ENCODE data around the gene NR2C1. TPM values are rescaled to one million over a fixed set of nuclear protein-coding genes. Genes with fewer than 3 reads are reported as not detected.
A peak's percentile ranks its signal among the peaks of the same experiment; 100 is the strongest.

The NR2C1 gene
- total RNA-seq, 1 experiment from 2014 or later, result 42.1 TPM

GRCh38 chr12:94983321-94983720 lies 90.1 kb downstream of the NR2C1 start:
- no peak overlapping the region for H3K27ac ChIP-seq (ENCODE audit: low read depth, low read length, poor library complexity, severe bottlenecking)
- H3K9me3 ChIP-seq (ENCODE audit: low read depth, low read length, poor library complexity, severe bottlenecking), result no peaks in the 10 kb centered on the region
- TF ChIP-seq CTCF (conservative IDR thresholded peaks at IDR 0.05; ENCODE audit: low read depth, low read length), result no peak
- no peak for TF ChIP-seq EZH2 (IDR thresholded peaks at IDR 0.05; ENCODE audit: borderline replicate concordance, low read depth, low read length, poor library complexity, severe bottlenecking)
- DNase-seq (ENCODE audit: low spot score), result no peak
- no peaks in the 10 kb centered on the region for H3K27me3 ChIP-seq (replicated peaks; ENCODE audit: insufficient read depth, low read depth, low read length, poor library complexity)
- no peaks in the 10 kb centered on the region for H3K4me1 ChIP-seq (ENCODE audit: insufficient read depth, low read length, poor library complexity, severe bottlenecking)
- H3K4me3 ChIP-seq (ENCODE audit: low read depth, low read length, poor library complexity, severe bottlenecking), result no peak overlapping the region
- POLR2A ChIA-PET (ENCODE audit: low non-redundant PET), result no interaction called here
- CTCF ChIA-PET, result interaction anchor here (0.5 kb wide), 1 partner anchor 13 kb away, joined by 4 read pairs; no protein-coding TSS in a partner anchor
- H3K36me3 ChIP-seq (ENCODE audit: insufficient read depth, low read length, poor library complexity, severe bottlenecking), result no peaks in the 10 kb centered on the region
- intact Hi-C loops (cut with micrococcal nuclease; ENCODE audit: unreplicated experiment), result no loop called here
- BruUV-seq (replicated peaks), result no TSS peak

DNA sequence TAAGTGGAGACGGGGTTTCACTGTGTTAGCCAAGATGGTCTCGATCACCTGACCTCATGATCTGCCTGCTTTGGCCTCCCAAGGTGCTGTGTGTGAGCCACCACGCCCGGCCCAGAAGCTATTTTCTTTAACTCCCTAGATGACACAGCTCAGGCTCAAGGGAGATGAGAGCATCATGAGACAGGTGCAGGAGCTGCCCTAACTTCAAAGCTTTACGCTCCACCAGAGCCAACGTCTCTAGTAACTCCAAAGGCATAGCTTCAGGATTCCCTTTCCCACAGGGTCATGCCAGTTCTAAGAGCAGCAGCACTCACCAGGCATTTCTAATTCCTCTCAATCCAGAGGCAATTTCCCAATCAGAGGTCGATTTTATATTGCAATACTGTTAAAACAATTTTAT lies 91.0 kb downstream of the NR2C1 start:
- POLR2A ChIA-PET (ENCODE audit: low non-redundant PET), result no interaction called here
- BruUV-seq (replicated peaks), result no TSS peak
- intact Hi-C loops (cut with micrococcal nuclease; ENCODE audit: unreplicated experiment), result no loop called here

DNA sequence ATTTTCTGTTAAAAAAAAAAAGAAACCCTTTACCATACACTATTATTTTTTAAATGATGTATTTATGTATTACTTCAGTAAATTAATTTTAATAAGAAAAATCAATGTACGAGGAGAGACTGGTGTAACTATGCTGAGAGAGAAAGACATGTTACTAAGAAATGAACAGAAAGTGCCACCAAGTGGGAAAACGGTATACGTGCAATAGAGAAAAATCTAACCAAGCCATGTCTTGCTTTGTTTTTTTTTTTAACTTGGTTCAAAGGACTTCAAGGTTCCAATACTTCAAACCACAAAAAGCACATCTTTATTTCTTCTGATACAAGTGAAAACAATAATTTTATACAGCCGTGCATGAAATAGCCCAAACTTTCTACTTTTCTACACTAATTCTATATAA lies 92.8 kb downstream of the NR2C1 start:
- Histone ChIP-seq H3K9me3 (ENCODE audit: low read depth, low read length, poor library complexity, severe bottlenecking) (no peaks in the 10 kb centered on the region), H3K27me3 (replicated peaks; ENCODE audit: insufficient read depth, low read depth, low read length, poor library complexity) (no peaks in the 10 kb centered on the region), H3K36me3 (ENCODE audit: insufficient read depth, low read length, poor library complexity, severe bottlenecking) (no peaks in the 10 kb centered on the region), H3K27ac (ENCODE audit: low read depth, low read length, poor library complexity, severe bottlenecking) (no peak overlapping the region), H3K4me3 (ENCODE audit: low read depth, low read length, poor library complexity, severe bottlenecking) (no peak overlapping the region), H3K4me1 (ENCODE audit: insufficient read depth, low read length, poor library complexity, severe bottlenecking) (no peaks in the 10 kb centered on the region)
- TF ChIP-seq EZH2 (IDR thresholded peaks at IDR 0.05; ENCODE audit: borderline replicate concordance, low read depth, low read length, poor library complexity, severe bottlenecking) (no peak), CTCF (conservative IDR thresholded peaks at IDR 0.05; ENCODE audit: low read depth, low read length) (peak; percentile 43; the same call in 1 of the 2 replicates)
- ChIA-PET CTCF (no interaction called here), POLR2A (ENCODE audit: low non-redundant PET) (no interaction called here)
- no peak for DNase-seq (ENCODE audit: low spot score)
- intact Hi-C loops (cut with micrococcal nuclease; ENCODE audit: unreplicated experiment), result no loop called here
- BruUV-seq (replicated peaks), result no TSS peak

More for the DNA sequence above, 91.0 kb downstream of the NR2C1 start:
- no peak overlapping the region for H3K27ac ChIP-seq (ENCODE audit: low read depth, low read length, poor library complexity, severe bottlenecking)
- H3K27me3 ChIP-seq (replicated peaks; ENCODE audit: insufficient read depth, low read depth, low read length, poor library complexity), result no peaks in the 10 kb centered on the region
- DNase-seq (ENCODE audit: low spot score), result no peak
- no peaks in the 10 kb centered on the region for H3K9me3 ChIP-seq (ENCODE audit: low read depth, low read length, poor library complexity, severe bottlenecking)
- CTCF ChIA-PET, result interaction anchor here (0.6 kb wide), 1 partner anchor 352 kb away, joined by 3 read pairs; no protein-coding TSS in a partner anchor
- H3K4me1 ChIP-seq (ENCODE audit: insufficient read depth, low read length, poor library complexity, severe bottlenecking), result no peaks in the 10 kb centered on the region
- no peak for TF ChIP-seq EZH2 (IDR thresholded peaks at IDR 0.05; ENCODE audit: borderline replicate concordance, low read depth, low read length, poor library complexity, severe bottlenecking)
- TF ChIP-seq CTCF (conservative IDR thresholded peaks at IDR 0.05; ENCODE audit: low read depth, low read length), result no peak
- no peak overlapping the region for H3K4me3 ChIP-seq (ENCODE audit: low read depth, low read length, poor library complexity, severe bottlenecking)
- H3K36me3 ChIP-seq (ENCODE audit: insufficient read depth, low read length, poor library complexity, severe bottlenecking), result no peaks in the 10 kb centered on the region
